Umbilical cord (tissue), 2 donors: ENCODE data around the gene EMC10. TPM values are rescaled to one million over a fixed set of nuclear protein-coding genes. Genes with fewer than 3 reads are reported as not detected.
A peak's percentile ranks its signal among the peaks of the same experiment; 100 is the strongest.

Source experiments
- DNase-seq: peaks from one replicate; pipeline ENCODE4 v3.0.0-alpha.2; 2015; ENCODE audit warnings: low spot score
- total RNA-seq: library from RNA; depleted of rRNA; stranded (reverse); fragments of >200 nt; gene quantifications from one replicate; pipeline ENCODE4 v1.2.3, GENCODE V29; 2014; ENCODE audit warnings: low replicate concordance; ENCODE audit not compliant: insufficient read depth

EMC10 gene
- total RNA-seq, 1 donor from 2014 or later = 37.1 TPM

DNA sequence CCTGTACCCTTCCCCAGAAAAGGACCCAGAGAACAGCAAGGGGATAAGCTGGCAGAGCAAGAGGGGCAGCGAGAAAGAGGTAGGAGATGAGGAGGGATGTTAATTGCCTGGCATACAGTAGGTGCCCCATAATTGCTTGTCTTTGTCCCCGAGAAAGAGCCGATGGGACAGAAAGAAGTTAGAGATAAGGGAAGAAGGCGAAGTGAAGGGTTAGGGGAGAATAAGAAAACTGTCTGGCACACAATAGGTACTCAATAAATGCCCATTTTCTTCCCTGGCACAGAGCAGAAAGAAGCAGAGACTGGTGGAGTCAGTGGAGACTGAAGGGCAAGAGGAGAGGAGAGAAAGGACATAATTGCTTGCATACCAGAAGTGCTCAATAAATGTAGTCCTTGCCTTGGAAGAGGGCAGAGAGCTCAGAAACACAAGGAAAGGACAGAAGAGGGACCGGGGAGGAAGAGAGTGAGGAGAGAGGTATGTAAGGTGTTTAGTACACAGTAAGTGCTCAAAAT is 18.8 kb downstream of the EMC10 start:
- DNase-seq = no peak

- DNase-seq = no peak
Observed at GRCh38 chr19:50496189-50497021, 20.1 kb downstream of the EMC10 start.

- no peak for DNase-seq
Observed at GRCh38 chr19:50497022-50497405, 20.7 kb downstream of the EMC10 start.

GRCh38 chr19:50498219-50499056 is 22.1 kb downstream of the EMC10 start:
- no peak for DNase-seq

DNA sequence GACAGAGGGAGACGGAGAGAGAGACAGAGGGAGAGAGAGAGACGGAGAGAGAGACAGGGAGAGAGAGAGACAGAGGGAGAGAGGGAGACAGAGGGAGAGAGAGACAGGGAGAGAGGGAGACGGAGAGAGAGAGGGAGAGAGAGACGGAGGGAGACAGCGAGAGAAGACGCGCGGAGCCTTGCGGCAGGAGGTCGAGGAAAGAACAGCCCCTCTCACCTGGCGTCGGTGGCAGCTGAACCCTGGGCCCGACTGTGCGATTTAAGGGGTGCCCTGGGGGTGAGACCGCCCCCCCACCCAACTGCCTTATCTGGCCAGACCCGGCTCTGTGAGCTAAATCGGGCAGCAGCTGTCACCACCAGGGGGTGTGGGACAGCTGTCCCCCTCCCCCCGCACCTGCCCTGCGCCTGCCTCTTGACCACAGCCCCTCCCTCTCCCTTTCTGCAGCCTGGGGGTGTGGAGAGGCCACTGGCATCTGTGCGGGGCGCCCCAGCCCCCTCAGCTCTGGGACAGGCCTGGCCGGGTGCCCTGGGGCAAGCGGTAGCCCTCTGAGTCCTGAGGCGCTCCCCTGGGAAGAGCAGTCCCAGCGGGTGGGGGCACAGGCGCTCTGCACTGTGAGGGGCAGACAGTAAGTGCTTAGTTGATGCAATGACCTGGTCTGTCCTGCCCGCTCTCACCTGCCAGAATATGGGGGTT is 23.9 kb downstream of the EMC10 start:
- no peak for DNase-seq

GRCh38 chr19:50500753-50501151 is 24.4 kb downstream of the EMC10 start:
- no peak for DNase-seq

DNA sequence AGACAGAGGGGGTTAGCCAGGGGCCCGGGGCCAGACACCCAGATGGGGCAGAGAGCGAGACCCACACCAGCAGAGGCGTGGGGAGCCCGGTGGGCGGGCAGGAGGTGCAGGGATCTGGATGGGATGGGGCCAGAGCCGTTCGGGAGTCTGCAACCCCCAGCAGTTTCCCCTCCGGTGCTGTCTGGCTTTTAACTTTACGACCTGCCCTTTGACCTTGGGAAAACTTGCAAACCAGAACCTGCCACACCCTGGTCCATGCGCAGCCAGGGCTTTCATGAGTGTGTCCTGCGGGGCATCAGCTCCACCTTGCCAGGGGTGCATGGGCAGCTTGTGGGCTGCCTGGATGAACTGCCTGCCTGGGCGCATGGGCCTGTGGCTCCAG is 24.9 kb downstream of the EMC10 start:
- DNase-seq = no peak

DNA sequence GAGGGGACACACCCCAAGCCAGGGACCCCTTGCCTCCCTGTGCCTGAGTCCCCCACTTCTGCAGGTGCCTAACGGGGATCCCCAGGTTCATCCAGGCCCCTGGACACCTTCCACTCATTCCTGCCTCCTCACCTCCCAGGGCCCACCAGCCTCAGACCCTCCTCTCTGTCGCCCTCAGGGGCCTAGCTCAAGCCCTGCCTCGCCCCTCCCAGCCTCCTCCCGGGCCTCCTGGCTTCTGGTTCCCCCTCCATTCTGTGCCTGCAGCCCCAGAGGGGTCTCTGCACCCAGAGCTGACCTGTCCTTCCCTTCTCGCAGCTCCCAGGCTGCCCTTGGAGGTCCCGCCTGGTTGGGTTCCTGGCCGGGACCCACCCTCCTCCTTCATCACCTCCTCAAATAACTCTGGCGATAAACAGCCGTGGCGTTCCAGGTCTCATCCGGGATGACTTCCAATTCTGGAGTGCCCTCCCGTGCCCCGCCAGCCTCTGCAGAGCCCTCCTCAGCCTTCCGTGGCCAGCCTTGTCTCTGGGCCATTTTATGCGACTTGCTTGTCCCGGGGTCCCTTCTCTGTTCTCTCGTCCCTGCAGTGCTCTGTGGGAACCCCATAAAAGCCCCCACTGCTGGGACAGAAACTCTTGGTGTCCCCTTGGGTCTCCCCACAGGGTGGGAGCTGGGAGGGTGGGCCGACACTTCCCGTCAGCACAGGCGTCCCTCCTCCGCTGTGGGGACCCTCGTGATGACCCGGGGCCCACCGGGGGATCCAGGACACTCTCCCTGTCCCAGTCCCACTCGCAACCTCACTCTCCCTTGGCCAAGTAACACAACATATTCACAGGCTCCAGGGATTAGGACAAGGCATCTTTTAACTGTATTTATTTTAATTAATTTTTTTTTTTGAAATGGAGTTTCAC is 25.5 kb downstream of the EMC10 start:
- no peak for DNase-seq

DNA sequence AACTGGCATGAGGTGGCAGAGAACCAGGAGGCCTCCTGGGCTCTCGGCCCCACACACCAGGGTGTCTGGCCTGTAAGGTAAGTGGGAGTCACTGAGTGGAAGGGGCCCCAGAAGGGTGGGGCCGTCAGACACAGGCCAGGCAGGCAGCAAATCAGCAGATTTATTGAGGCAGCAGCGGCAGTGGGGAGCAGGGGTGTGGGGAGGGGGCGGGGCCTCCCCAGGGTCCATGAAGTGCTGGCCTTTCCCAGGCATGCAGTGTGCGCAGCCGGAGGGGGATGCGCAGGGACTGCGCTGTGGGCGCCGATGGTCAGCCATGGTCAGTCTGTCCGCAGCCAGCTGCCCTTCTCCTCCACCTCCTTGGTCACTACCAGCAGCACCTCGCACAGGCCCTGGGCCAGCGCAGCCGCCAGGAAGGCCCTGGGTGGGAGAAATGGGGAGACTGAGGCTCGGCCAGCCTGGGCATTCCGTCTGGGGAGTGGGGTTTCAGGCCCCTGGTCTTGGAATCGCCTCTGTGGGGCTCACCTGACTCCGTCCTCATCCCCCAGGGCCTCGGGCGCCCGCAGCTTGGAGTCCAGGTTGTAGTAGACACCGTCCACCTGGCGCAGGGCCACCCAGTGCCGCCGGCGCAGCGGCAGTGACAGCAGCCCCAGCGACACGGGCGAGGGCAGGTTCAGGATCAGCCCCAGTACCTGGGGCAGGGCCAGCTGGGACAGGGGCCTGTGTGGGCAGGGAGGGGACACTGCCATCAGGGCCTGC is 29.7 kb downstream of the EMC10 start:
- no peak for DNase-seq

- DNase-seq = no peak
Observed at GRCh38 chr19:50506700-50507099, 30.4 kb downstream of the EMC10 start.

GRCh38 chr19:50507376-50507775 is 31.1 kb downstream of the EMC10 start:
- no peak for DNase-seq

DNA sequence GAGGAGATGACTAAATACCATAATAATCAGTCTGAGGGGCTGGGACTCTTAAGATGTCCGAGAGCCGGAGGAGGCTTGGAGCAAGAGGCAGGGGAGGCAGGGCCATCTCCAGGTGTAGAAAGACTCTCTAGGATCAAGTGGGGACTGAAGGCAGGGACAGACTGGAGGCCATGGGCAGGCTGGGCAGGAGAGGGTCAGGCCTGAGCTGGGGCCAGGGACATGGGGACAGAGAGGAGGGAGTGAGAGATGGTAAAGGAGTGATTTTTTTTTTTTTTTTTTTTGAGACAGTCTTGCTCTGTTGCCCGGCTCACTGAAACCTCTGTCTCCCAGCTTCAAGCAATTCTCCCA is 32.5 kb downstream of the EMC10 start:
- DNase-seq = no peak

DNA sequence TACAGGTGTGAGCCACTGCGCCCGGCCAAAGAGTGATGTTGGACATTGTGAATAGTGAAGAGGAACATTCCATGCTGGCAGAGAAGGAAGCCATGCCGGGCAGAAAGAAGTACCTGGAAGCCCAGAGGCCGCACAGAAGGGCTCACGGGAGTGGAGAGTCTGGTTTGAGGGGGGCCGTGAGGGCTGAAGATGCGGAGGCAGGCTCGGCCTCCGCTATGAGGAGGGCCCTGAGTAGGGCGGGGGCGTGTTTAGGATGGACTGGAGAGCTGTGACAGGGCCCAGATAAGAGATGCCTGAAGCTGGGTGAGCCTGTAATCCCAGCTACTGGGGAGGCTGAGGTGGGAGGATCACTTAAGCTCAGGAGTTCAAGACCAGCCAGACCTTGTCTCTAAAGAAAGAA is 33.1 kb downstream of the EMC10 start:
- DNase-seq = no peak

DNA sequence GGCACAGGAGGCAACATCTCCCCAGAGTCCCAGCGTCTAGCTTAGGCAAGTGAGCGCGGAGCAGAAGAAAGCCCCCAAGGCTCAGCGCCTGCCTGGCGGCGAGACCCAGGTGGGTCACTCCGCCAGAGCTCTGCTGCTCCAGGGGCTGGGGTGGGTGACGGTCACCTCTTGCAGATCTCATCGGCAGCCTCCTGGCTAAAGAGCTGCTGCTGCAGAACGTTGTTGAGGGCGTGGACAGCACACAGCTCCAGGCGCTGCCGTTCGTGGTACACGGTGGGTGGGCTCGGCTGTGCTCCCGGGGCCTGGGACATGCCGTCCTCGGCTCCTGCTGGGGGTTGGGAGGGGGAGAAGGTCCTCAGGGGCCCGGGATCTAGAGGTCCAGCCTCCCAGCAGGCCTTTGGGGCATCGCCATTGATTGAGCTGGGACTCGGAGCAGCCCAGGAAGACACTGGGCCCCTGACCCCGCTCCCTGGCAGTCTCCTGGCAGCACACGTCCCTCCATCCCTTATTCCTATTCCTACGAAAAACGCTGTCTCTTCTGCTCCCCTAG is 33.9 kb downstream of the EMC10 start:
- DNase-seq = no peak

- no peak for DNase-seq
Observed at GRCh38 chr19:50510700-50511068, 34.4 kb downstream of the EMC10 start.

DNA sequence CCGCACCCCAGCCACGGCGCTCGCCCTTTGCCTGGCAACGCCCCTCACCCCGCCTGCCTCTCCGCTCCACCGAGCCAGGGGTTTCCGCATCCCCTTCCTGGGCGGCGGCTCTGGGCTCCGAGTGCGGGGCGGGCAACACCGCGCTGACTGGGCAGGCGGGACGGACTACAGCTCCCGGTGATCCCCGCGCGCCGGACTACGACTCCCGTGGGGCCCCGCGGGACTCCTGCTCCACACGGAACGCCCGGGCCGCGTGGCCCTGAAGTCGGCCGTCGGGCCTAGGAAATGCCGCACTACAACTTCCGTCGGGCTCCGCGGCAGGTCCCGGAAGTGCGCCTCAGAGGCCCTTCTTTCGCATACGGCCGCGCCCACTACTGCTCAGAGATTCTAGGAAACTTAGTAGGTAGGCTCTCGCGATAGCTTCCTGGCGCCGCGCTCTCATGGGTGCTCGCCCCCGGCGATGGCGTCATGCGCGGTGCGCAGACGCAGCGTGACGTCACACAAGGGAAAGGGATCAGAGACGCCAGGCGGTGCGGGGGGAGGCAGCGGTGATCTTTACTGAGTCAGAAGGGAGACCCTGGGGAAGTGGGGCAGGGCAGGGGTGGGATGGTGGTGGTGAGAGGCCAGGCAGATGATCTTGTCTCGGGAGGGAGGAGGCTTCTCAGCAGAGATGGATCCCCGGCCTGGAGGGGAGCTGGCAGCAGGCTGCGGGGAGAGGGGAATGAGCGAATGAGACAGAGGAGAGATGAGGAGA is 34.9 kb downstream of the EMC10 start, which contains the start of gene JOSD2:
Gene JOSD2, minus strand, starts transcription at position 123 of the 754 bp plus-strand sequence. CDS start 760 bp downstream, outside the sequence.
- DNase-seq = peak; percentile 100

DNA sequence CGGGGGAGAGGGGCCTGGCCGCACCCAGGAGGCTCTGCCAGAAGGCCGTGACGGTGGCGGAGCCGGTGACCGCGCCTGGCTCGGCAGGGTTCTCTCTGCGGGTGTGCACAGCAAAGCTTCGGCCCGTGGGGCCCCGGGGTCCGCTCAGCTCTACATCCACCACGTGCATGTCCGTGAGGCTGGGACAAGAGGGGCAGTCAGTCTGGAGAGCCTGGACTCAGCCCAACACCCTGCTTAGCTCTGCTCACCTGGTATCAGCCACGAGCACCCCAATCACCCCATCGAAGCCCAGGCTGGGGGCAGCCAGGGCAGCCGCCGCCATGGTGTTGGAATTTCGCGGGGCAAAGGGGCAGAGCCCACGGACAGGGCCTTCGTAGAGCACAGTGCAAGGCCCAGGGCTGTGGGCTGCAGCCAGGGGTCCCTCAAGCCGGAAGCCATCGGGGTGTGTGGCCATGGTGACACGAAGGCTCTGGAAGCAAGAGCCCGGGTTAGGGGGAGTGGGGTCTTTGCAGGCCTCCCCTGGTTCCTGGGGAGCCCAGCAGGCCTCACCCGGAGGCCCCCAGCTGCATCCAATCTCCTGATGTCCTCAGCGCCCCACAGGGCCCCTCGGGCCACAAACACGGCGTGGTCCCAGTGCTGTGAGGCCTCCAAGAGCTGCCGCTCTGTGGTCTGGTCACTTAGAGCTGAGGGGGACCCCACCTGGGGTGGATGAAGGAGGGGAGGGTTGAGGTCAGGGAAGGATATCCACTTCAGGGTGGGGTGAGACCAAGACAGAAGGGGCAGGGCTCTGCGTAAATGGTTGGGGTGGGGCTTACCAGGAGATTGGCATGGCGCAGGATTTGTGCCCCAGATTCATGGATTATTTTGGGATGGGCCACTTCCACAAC is 36.0 kb downstream of the EMC10 start:
- DNase-seq = no peak
